GM23248 (cell line): ENCODE data around the gene CRELD1. TPM values are rescaled to one million over a fixed set of nuclear protein-coding genes. Genes with fewer than 3 reads are reported as not detected.

Experiments used
- DNase-seq: peaks from one replicate; pipeline ENCODE4 v3.0.0-alpha.2; 2015
- H2AFZ ChIP-seq: fragments of 200-600 bp; sonication (generic); 2 replicates; pipeline ENCODE4 v1.6.1; 2016; ENCODE audit warnings: antibody characterized with exemption
- H3F3A ChIP-seq: fragments of 200-600 bp; sonication (generic); 2 replicates; pipeline ENCODE4 v1.6.1; 2016; ENCODE audit warnings: mild to moderate bottlenecking, antibody characterized with exemption, mixed run types; ENCODE audit not compliant: insufficient read depth
- H3K27ac ChIP-seq: fragments of 200-600 bp; sonication (generic); 2 replicates; pipeline ENCODE4 v1.5.1; 2016; ENCODE audit warnings: mild to moderate bottlenecking
- H3K27me3 ChIP-seq: fragments of 200-600 bp; sonication (generic); replicated peaks from 2 replicates; pipeline ENCODE4 v1.6.1; 2016; ENCODE audit warnings: mild to moderate bottlenecking; ENCODE audit not compliant: insufficient read depth
- H3K36me3 ChIP-seq: fragments of 200-600 bp; sonication (generic); 2 replicates; pipeline ENCODE4 v1.6.1; 2016; ENCODE audit warnings: low read depth, mild to moderate bottlenecking
- H3K4me1 ChIP-seq: fragments of 200-600 bp; sonication (generic); 2 replicates; pipeline ENCODE4 v1.6.1; 2016; ENCODE audit warnings: mild to moderate bottlenecking; ENCODE audit not compliant: insufficient read depth
- H3K4me2 ChIP-seq: fragments of 200-600 bp; sonication (generic); one replicate; pipeline ENCODE4 v1.6.1; 2016; ENCODE audit warnings: mild to moderate bottlenecking; ENCODE audit not compliant: unreplicated experiment
- H3K4me3 ChIP-seq: fragments of 200-600 bp; sonication (generic); 2 replicates; pipeline ENCODE4 v1.5.1; 2016; ENCODE audit warnings: mild to moderate bottlenecking
- H3K79me2 ChIP-seq: fragments of 200-600 bp; sonication (generic); 2 replicates; pipeline ENCODE4 v1.6.1; 2016; ENCODE audit warnings: mild to moderate bottlenecking; ENCODE audit not compliant: insufficient read depth
- H3K9ac ChIP-seq: fragments of 200-600 bp; sonication (generic); 2 replicates; pipeline ENCODE4 v1.6.1; 2016; ENCODE audit warnings: mild to moderate bottlenecking
- H3K9me2 ChIP-seq: fragments of 200-600 bp; sonication (generic); 2 replicates; pipeline ENCODE4 v1.6.1; 2016; ENCODE audit warnings: mixed run types, mild to moderate bottlenecking, moderate library complexity; ENCODE audit not compliant: insufficient read depth
- H3K9me3 ChIP-seq: fragments of 200-600 bp; sonication (generic); one replicate; pipeline ENCODE4 v1.6.1; 2017; ENCODE audit warnings: low read depth
- H4K20me1 ChIP-seq: fragments of 200-600 bp; sonication (generic); 2 replicates; pipeline ENCODE4 v1.6.0; 2016; ENCODE audit not compliant: insufficient read depth
- EZH2 ChIP-seq: fragments of 200-600 bp; sonication (generic); IDR thresholded peaks from 2 replicates; pipeline ENCODE4 v1.6.1; 2018; ENCODE audit warnings: antibody characterized with exemption, mild to moderate bottlenecking; ENCODE audit not compliant: insufficient read depth, poor library complexity, severe bottlenecking
- EZH2phosphoT487 ChIP-seq: fragments of 200-600 bp; sonication (generic); IDR thresholded peaks from 2 replicates; pipeline ENCODE4 v1.6.1; 2018; ENCODE audit warnings: antibody characterized with exemption, moderate library complexity, mild to moderate bottlenecking, low read depth; ENCODE audit not compliant: insufficient read depth
- WGBS, 2 experiments: methylation state at CpG; one replicate each; pipeline ENCODE4 v1.1.6; 2015 to 2017; ENCODE audit warnings: low lambda C conversion rate in 2 of 2, low coverage in 1 of 2; ENCODE audit errors: missing lambda C conversion rate in 2 of 2; 5-methylcytosine and 5-hydroxymethylcytosine counted together
- in situ Hi-C: fragments of 300-500 bp; cut with MboI; formaldehyde crosslinking; loops from 2 replicates; pipeline ENCODE4 v1.15.0; 2020
- polyA plus RNA-seq: library from polyadenylated mRNA; unstranded; fragments of >200 nt; fragmentation: Nextera tagmentation; extraction: Ambion mirVana; gene quantifications from 2 replicates; pipeline ENCODE4 v1.2.1, GENCODE V29; 2016
- total RNA-seq: library from RNA; depleted of rRNA; stranded (reverse); fragments of >200 nt; shearing (Covaris generic); gene quantifications from 2 replicates; pipeline ENCODE4 v1.2.3, GENCODE V29; 2014

CRELD1 gene
- total and polyA plus RNA-seq, 2 experiments from 2014 or later: 18.2 to 19.9 TPM

DNA sequence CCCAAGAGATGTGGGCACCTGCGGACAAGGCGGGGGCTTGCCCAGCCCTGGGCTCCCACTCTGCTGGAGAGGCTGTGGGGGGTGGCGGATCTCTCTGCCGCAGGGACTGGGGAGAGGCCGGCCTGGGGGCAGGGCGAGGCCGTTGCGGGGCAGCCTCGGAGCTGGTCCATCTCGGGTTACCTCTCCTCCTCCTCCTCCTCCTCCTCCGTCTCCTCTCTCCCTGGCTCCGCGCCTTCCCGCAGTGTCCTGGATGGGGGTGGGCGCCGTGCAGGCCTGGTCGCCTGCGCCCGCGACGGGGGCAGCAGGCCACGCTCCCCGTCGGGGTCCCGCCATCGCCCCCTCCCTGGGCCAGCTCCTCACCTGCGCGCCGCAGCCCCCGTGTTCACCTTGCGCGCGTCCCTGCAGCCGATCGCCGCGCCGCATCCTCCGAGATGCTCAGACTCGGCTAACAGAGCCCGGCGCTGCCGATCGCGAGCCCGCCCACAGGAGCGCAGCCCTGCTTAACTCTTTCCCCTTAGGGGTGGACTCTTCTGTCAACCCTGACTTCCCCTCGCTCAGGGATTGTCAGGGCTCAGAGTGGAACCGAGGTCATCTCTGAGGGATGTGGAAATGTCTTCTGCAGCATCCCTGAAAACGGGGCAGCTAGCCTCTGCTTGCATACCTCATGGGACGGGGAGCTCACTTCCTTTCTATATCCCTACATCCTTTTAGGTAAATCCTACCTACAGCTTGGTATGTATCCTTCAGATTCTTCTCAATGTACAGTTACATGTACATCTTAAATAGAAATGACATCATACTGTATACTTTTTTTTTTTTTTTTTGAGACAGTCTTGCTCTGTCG is 18.6 kb downstream of the CRELD1 start, which contains the start of gene PRRT3:
TSS of gene PRRT3 (minus strand) at position 447 of the 844 bp plus-strand sequence. CDS start 2,293 bp downstream, outside the sequence.
- Histone ChIP-seq H3K4me3 (peak within 1 kb of the TSS; percentile 74), H3K9me3 (no peaks in the 10 kb centered on the region), H2AFZ (peak within 1 kb of the TSS; percentile 70), H3K27ac (no peak within 1 kb of the TSS), H3K36me3 (no peaks in the 10 kb centered on the region), H3K4me2 (peak within 1 kb of the TSS; percentile 82), H3K4me1 (no peaks in the 10 kb centered on the region), H3K9me2 (no peaks in the 10 kb centered on the region), H3F3A (0 out of 2 replicates have a peak, but pooled peaks cover 8% of the 10 kb centered on the region), H3K79me2 (no peaks in the 10 kb centered on the region), H4K20me1 (no peaks in the 10 kb centered on the region), H3K27me3 (no peaks in the 10 kb centered on the region), H3K9ac (peak within 1 kb of the TSS; percentile 47)
- in situ Hi-C loops: no loop called here
- peak; percentile 78 for DNase-seq
- TF ChIP-seq EZH2 (no peak), EZH2phosphoT487 (no peak)
- WGBS, 2 experiments: 5 to 10% methylated on average over 31 to 51 of the region's 52 CpGs

DNA sequence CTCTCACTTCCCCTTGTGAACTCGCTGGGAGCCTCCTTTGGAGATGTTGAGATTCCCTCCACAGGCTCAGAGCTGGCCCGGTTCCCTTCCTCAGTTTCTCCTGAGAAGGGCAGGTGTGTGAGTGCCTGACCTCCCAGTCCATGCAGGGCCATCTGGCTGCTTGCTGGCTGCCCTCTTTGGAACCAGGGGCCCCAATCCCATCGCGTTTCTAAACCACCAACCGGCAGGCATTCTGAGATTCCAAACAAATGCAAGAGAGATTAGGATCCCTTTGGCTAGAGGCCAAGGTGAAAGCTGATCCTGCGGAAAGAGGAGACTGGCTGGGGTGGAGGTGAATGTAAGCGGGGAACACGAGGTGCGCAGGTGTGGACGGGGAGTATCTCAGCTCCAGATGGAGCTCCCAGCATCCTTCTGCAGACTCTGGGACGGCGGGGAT is 21.5 kb downstream of the CRELD1 start:
- Histone ChIP-seq H3K9me2 (no peaks in the 10 kb centered on the region), H2AFZ (no peak overlapping the region), H3K9ac (no peak overlapping the region), H3F3A (0 out of 2 replicates have a peak, but pooled peaks cover 8% of the 10 kb centered on the region), H3K36me3 (no peaks in the 10 kb centered on the region), H3K4me1 (no peaks in the 10 kb centered on the region), H3K4me3 (no peak overlapping the region), H4K20me1 (no peaks in the 10 kb centered on the region), H3K27ac (no peak overlapping the region), H3K4me2 (no peak overlapping the region), H3K27me3 (no peaks in the 10 kb centered on the region), H3K79me2 (no peaks in the 10 kb centered on the region), H3K9me3 (no peaks in the 10 kb centered on the region)
- 42 to 53% methylated on average over 12 of the region's 12 CpGs for WGBS, 2 experiments
- no peak for DNase-seq
- in situ Hi-C loops: no loop called here
- TF ChIP-seq EZH2phosphoT487 (no peak), EZH2 (no peak)

DNA sequence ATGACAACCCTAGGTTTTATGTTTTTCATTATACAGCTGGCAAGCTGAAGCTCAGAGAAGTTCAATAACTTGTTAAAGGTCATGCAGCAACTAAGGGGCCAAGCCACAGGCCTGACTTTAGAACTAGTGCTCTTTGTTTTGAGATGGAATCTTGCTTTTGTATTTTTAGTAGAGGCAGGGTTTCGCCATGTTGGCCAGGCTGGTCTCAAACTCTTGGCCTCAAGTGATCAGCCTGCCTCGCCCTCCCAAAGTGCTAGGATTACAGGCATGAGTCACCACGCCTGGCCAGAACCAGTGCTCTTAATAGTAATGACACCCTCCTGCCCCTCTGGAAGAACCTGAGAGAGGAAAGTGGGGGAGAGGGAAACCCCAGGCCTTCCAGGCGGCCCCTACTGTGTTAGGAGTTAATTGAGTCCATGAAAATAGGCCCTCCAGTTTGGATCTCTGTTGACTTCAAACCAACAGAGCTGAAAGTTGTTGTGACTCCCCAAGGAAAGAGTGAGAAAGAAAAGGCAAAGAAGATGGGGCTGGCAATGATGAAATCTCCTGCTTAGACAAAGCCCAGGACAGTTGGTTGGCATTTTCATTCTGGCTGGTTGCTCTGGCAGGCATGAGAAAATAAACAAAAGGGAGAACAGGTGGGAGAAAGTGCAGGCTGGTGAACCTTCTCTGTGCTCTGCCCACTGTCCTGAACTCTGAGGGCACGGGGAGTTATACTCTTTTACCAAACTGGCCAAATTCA is 22.1 kb downstream of the CRELD1 start:
- 58 to 62% methylated on average over 5 of the region's 5 CpGs for WGBS, 2 experiments

DNA sequence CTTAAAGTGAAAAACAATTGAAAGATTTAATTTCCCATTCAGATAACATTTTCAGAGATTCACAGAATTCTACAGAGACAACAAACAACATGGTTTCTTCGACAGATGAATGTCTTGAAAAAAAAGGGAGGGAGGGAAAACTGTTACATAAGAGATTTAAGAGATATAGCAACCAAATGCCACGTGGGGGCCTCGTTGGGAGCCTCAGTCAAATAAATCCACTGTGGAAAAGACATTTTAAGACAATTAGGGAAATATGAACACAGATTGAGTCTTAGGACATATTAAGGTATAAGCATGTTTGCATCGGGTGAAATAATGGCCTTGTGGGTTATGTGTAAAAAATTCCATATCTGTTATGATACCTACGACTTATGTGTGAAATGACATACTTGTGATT is 23.6 kb downstream of the CRELD1 start:
- H3K27ac ChIP-seq: no peak overlapping the region
- no peaks in the 10 kb centered on the region for H3K9me3 ChIP-seq
- H3K79me2 ChIP-seq: no peaks in the 10 kb centered on the region
- no peaks in the 10 kb centered on the region for H3K27me3 ChIP-seq
- DNase-seq: peak; percentile 35
- H3K9me2 ChIP-seq: no peaks in the 10 kb centered on the region
- 0 out of 2 replicates have a peak, but pooled peaks cover 8% of the 10 kb centered on the region for H3F3A ChIP-seq
- 61 to 67% methylated on average over 5 of the region's 5 CpGs for WGBS, 2 experiments
- H2AFZ ChIP-seq: no peak overlapping the region
- no peaks in the 10 kb centered on the region for H3K4me1 ChIP-seq
- no peak overlapping the region for H3K9ac ChIP-seq
- in situ Hi-C loops: no loop called here
- no peak overlapping the region for H3K4me3 ChIP-seq
- no peaks in the 10 kb centered on the region for H4K20me1 ChIP-seq
- TF ChIP-seq EZH2phosphoT487: no peak
- no peak for TF ChIP-seq EZH2
- H3K4me2 ChIP-seq: no peak overlapping the region
- H3K36me3 ChIP-seq: no peaks in the 10 kb centered on the region

More for the DNA sequence above, 22.1 kb downstream of the CRELD1 start:
- Histone ChIP-seq H3K79me2 (no peaks in the 10 kb centered on the region), H2AFZ (no peak overlapping the region), H4K20me1 (no peaks in the 10 kb centered on the region), H3K4me1 (no peaks in the 10 kb centered on the region), H3K4me2 (no peak overlapping the region), H3K9me2 (no peaks in the 10 kb centered on the region), H3F3A (0 out of 2 replicates have a peak, but pooled peaks cover 8% of the 10 kb centered on the region), H3K9me3 (no peaks in the 10 kb centered on the region), H3K4me3 (no peak overlapping the region), H3K36me3 (no peaks in the 10 kb centered on the region), H3K27me3 (no peaks in the 10 kb centered on the region), H3K9ac (no peak overlapping the region), H3K27ac (no peak overlapping the region)
- peak; percentile 24 for DNase-seq
- in situ Hi-C loops: no loop called here
- no peak for TF ChIP-seq EZH2phosphoT487
- no peak for TF ChIP-seq EZH2
